GM12875 (cell line): Measurements from ENCODE around the gene PFKL.
"Not testable (repeated sequence)": the region's sequence is repeated elsewhere in the genome, so short reads cannot be mapped to it uniquely, and the experiment has no call there.

Experiments
- H3K4me3 ChIP-seq: one replicate; pipeline ENCODE4 v1.5.1; 2011; ENCODE audit warnings: low read depth, low read length, control low read depth
- CTCF ChIP-seq: IDR thresholded peaks from 2 replicates; pipeline ENCODE4 v1.5.1; 2011; ENCODE audit warnings: low read depth, mild to moderate bottlenecking, control low read depth, inconsistent platforms, low read length, moderate library complexity, borderline replicate concordance; ENCODE audit not compliant: insufficient read depth

PFKL gene

GRCh38 chr21:44301141-44301540 lies 1.3 kb downstream of the PFKL start:
- TF ChIP-seq CTCF: no peak
- H3K4me3 ChIP-seq: peak overlapping the region; percentile 88

GRCh38 chr21:44301961-44302406 lies 2.1 kb downstream of the PFKL start:
- TF ChIP-seq CTCF: no peak
- H3K4me3 ChIP-seq: peak overlapping the region; percentile 28

- peak; percentile 43; the same call in 1 of the 2 replicates for TF ChIP-seq CTCF
- H3K4me3 ChIP-seq: not testable (repeated sequence)
Measured at GRCh38 chr21:44302573-44303401, 2.9 kb downstream of the PFKL start.

- TF ChIP-seq CTCF: no peak
- no peak overlapping the region for H3K4me3 ChIP-seq
Measured at GRCh38 chr21:44303490-44303981, 3.7 kb downstream of the PFKL start.

- no peak for TF ChIP-seq CTCF
- no peak overlapping the region for H3K4me3 ChIP-seq
Measured at GRCh38 chr21:44304011-44304616, 4.3 kb downstream of the PFKL start.

- TF ChIP-seq CTCF: peak; percentile 72
- no peak overlapping the region for H3K4me3 ChIP-seq
Measured at GRCh38 chr21:44304877-44305293, 5.0 kb downstream of the PFKL start.
